Measurements from ENCODE around the gene GPR143. TPM values are rescaled to one million over a fixed set of nuclear protein-coding genes. Genes with fewer than 3 reads are reported as not detected.

The GPR143 gene
- total and polyA plus RNA-seq, 9 of the 15 experiments (the other 6 are each of a cell fraction or from before 2014, with no cell fraction given), result not detected

- Histone ChIP-seq H3K9me3 (replicated peaks; ENCODE audit: control insufficient read depth, insufficient read depth, low read depth, low read length) (no peaks in the 10 kb centered on the region), H3K4me1 (replicated peaks in 1 of 2; ENCODE audit: control insufficient read depth in 2 of 2, insufficient read depth in 2 of 2, low read length in 2 of 2) (no peaks in the 10 kb centered on the region), H4K20me1 (replicated peaks; ENCODE audit: control insufficient read depth, insufficient read depth, low read length) (0 out of 2 replicates have a peak, but pooled peaks cover 4% of the 10 kb centered on the region), H3K9me1 (ENCODE audit: control insufficient read depth, insufficient read depth, low read length) (no peaks in the 10 kb centered on the region), H2AFZ (ENCODE audit: low read depth, low read length) (no peak overlapping the region), H3K27ac (ENCODE audit: extremely low read depth, low read depth, low read length) (no peak overlapping the region), H3K9ac (ENCODE audit: insufficient read depth in 1 of 2, low read depth in 2 of 2, low read length in 2 of 2) (no peak overlapping the region), H3K79me2 (ENCODE audit: control insufficient read depth, insufficient read depth, low read length) (no peaks in the 10 kb centered on the region), H3K4me2 (ENCODE audit: insufficient read depth, low read length) (no peak overlapping the region), H3K27me3 (ENCODE audit: control insufficient read depth in 2 of 2, insufficient read depth in 2 of 2, low read length in 2 of 2) (no peaks in the 10 kb centered on the region), H3K4me3 (no peak overlapping the region), H3K36me3 (ENCODE audit: control insufficient read depth, insufficient read depth, low read length) (peaks cover 10% of the 10 kb centered on the region; the same call in 2 of the 3 replicates)
- FAIRE-seq (no peak), ATAC-seq (no peak), DNase-seq (ENCODE audit: extremely low read depth in 1 of 4, low spot score in 3 of 4) (no peak)
- intact Hi-C loops (cut with micrococcal nuclease) (no loop called here), in situ Hi-C loops (cut with MboI) (no loop called here)
- 90% methylated on average over 9 of the region's 9 CpGs for WGBS (ENCODE audit: insufficient coverage, low coverage, missing lambda C conversion rate)
- CTCF ChIA-PET (ENCODE audit: low intra/inter-chr PET ratio), result interaction anchor here (0.7 kb wide), 1 partner anchor 266 kb away, joined by 3 read pairs; no protein-coding TSS in a partner anchor
- no TSS peak for BruUV-seq (replicated peaks)
- POLR2A ChIA-PET, result no interaction called here
- TF ChIP-seq ZNF717 (CRISPR knock-in tag; IDR thresholded peaks at IDR 0.05) (no peak), POLR3A (IDR thresholded peaks at IDR 0.05; ENCODE audit: borderline replicate concordance, extremely low read depth, insufficient read depth, insufficient read length) (no peak), KAT2B (IDR thresholded peaks at IDR 0.05; ENCODE audit: low read depth, low read length) (no peak), SIN3A (IDR thresholded peaks at IDR 0.05; ENCODE audit: borderline replicate concordance in 2 of 2, control insufficient read depth in 1 of 2, low read depth in 2 of 2, low read length in 2 of 2) (no peak), MYNN (IDR thresholded peaks at IDR 0.05) (no peak), MYNN (CRISPR knock-in tag; IDR thresholded peaks at IDR 0.05) (no peak), BCLAF1 (IDR thresholded peaks at IDR 0.05; ENCODE audit: borderline replicate concordance in 1 of 2, control insufficient read depth in 1 of 2, low read depth in 2 of 2, low read length in 1 of 2) (no peak), ZNF41 (CRISPR knock-in tag; conservative IDR thresholded peaks at IDR 0.05) (no peak), ELF2 (CRISPR knock-in tag; IDR thresholded peaks at IDR 0.05) (no peak), XRCC5 (IDR thresholded peaks at IDR 0.05; ENCODE audit: low read depth, low read length) (no peak), CBFB (CRISPR knock-in tag; IDR thresholded peaks at IDR 0.05) (no peak), HLTF (IDR thresholded peaks at IDR 0.05) (no peak), DNMT1 (IDR thresholded peaks at IDR 0.05) (no peak)
Measured at GRCh38 chrX:9681011-9681410, 84.6 kb downstream of the GPR143 start.
